OCI-LY3 (cell line): ENCODE data around the gene GSE1.

Experiments used
- CTCF ChIP-seq: fragments of 200-600, 300-600 bp; sonication (generic); IDR thresholded peaks from 2 replicates; pipeline ENCODE4 v1.5.1; 2014; ENCODE audit warnings: antibody characterized with exemption, low read length, low read depth
- EZH2phosphoT487 ChIP-seq: fragments of 200-600 bp; shearing (Covaris generic); IDR thresholded peaks from 2 replicates; pipeline ENCODE4 v1.6.1; 2018; ENCODE audit warnings: antibody characterized with exemption, mixed run types, low read depth

- TF ChIP-seq EZH2phosphoT487, result no peak
- no peak for TF ChIP-seq CTCF
Observed at GRCh38 chr16:85720302-85720637, 107.1 kb downstream of the GSE1 start.
